Adrenal gland (tissue), 5 donors: Measurements from ENCODE around the gene CYCS.

Experiments used
- POLR2A ChIP-seq, 2 donors: fragments of 450-650 bp; IDR thresholded peaks; one replicate each; pipeline ENCODE4 v1.6.1; 2017; ENCODE audit warnings: antibody characterized with exemption in 2 of 2, mild to moderate bottlenecking in 2 of 2, moderate library complexity in 1 of 2
- TF ChIP-seq, protein P1 (sequence below), 6 experiments: fragments of 450-650 bp in 4 of 6; fragments of 200-600 bp in 2 of 6; sonication (generic) in 1 of 6; IDR thresholded peaks; 1 replicate in 5 of 6; 2 replicates in 1 of 6; pipeline versions ENCODE4 v1.5.1 to v1.8.0; 2016 to 2021; ENCODE audit warnings: antibody characterized with exemption in 6 of 6, mild to moderate bottlenecking in 2 of 6, moderate library complexity in 1 of 6
- donor health status: DM: no; HTN: no; CAD: no.

DNA sequence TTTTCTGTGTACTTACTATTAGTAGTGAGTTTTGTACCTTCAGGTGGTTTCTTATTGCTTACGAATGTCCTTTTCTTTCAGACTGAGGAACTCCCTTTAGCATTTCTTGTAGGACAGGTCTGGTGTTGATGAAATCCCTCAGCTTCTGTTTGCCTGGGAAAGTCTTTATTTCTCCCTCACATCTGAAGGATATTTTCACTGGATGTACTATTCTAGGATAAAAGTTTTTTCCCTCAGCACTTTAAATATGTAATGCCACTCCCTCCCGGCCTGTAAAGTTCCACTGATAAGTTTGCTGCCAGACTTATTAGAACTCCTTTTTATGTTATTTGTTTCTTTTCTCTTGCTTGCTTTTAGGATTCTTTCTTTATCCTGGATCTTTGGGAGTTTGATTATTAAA is 1.7 kb upstream of the CYCS start:
- TF ChIP-seq POLR2A (IDR thresholded peaks at IDR 0.05) = no peak
- TF ChIP-seq, protein P1, sequence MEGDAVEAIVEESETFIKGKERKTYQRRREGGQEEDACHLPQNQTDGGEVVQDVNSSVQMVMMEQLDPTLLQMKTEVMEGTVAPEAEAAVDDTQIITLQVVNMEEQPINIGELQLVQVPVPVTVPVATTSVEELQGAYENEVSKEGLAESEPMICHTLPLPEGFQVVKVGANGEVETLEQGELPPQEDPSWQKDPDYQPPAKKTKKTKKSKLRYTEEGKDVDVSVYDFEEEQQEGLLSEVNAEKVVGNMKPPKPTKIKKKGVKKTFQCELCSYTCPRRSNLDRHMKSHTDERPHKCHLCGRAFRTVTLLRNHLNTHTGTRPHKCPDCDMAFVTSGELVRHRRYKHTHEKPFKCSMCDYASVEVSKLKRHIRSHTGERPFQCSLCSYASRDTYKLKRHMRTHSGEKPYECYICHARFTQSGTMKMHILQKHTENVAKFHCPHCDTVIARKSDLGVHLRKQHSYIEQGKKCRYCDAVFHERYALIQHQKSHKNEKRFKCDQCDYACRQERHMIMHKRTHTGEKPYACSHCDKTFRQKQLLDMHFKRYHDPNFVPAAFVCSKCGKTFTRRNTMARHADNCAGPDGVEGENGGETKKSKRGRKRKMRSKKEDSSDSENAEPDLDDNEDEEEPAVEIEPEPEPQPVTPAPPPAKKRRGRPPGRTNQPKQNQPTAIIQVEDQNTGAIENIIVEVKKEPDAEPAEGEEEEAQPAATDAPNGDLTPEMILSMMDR (IDR thresholded peaks at IDR 0.05) = no peak
